Mucosa of rectum (tissue), 2 donors: Measurements from ENCODE around the gene IP6K2.
"Not testable (repeated sequence)": the region's sequence is repeated elsewhere in the genome, so short reads cannot be mapped to it uniquely, and the experiment has no call there.

Experiments
- H3K27ac ChIP-seq, 2 donors: one replicate each; pipeline ENCODE4 v1.7.0; 2013; ENCODE audit warnings: inconsistent platforms in 2 of 2, low read depth in 2 of 2, low read length in 2 of 2
- H3K27me3 ChIP-seq, 2 donors: one replicate each; pipeline ENCODE4 v1.7.0; 2013; ENCODE audit warnings: low read length in 2 of 2; ENCODE audit not compliant: control insufficient read depth in 2 of 2, insufficient read depth in 2 of 2
- H3K36me3 ChIP-seq, 2 donors: one replicate each; pipeline ENCODE4 v1.7.0; 2013; ENCODE audit warnings: low read length in 2 of 2; ENCODE audit not compliant: control insufficient read depth in 2 of 2, insufficient read depth in 2 of 2
- H3K4me1 ChIP-seq, 2 donors: one replicate each; pipeline ENCODE4 v1.7.0; 2013; ENCODE audit warnings: low read length in 2 of 2, mild to moderate bottlenecking in 1 of 2; ENCODE audit not compliant: control insufficient read depth in 2 of 2, insufficient read depth in 2 of 2
- H3K4me3 ChIP-seq, 2 donors: one replicate each; pipeline ENCODE4 v1.7.0; 2013; ENCODE audit warnings: low read length in 2 of 2
- H3K9ac ChIP-seq, 2 donors: one replicate each; pipeline ENCODE4 v1.7.0; 2013; ENCODE audit warnings: low read length in 2 of 2, low read depth in 1 of 2, mild to moderate bottlenecking in 1 of 2
- H3K9me3 ChIP-seq, 2 donors: one replicate each; pipeline ENCODE4 v1.7.0; 2013; ENCODE audit warnings: low read length in 2 of 2; ENCODE audit not compliant: control insufficient read depth in 2 of 2
- donor health status: healthy.
- donor health status: Normal muscosa, but diverticular disease.

IP6K2 gene

DNA sequence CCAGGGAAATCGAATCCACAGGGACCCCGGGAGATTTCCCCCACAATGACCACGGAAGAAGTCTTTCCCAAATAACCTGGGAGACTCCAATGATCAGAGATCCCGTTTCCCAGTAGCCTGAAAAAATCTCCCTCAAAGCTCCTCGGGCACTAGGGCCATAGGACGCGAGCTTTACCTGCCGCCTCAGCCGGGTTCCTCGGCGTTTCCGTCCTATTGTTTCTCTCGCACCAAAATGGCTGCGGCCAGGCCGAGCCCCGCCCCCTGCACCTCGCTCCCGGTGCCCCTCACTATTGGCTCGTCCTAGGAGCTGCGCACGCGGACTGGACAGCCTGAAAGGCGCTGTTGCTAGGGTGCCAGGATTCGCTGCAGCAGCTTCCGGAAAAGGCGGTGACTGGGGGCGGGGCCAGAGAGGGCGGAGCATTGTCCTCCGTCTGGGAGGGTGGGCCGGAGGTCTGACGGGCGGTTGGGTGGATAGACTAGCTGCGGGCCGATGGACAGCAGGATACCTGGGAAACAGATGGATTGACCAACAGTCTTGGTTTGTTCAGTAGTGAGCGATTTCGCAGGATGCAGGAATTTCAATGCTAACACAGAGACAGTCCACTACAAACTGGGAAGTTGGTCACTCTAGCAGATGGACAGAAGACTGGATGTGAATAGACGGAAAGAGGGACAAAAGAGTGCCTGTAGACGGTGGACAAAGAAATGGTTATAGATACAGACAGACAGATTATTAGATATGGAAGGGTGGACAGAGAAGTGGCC lies at the start of gene IP6K2:
Gene IP6K2, minus strand, starts transcription at position 240 of the 765 bp plus-strand sequence. CDS start 21,930 bp downstream, outside the sequence.
- peak within 1 kb of the TSS; percentile 98 to 100 for H3K9ac ChIP-seq
- H3K27ac ChIP-seq, result peak within 1 kb of the TSS; percentile 87 to 94
- H3K4me1 ChIP-seq, result peaks cover 37 to 45% of the 10 kb centered on the region in 2 donors
- H3K27me3 ChIP-seq, result no peaks in the 10 kb centered on the region
- H3K4me3 ChIP-seq, result peak within 1 kb of the TSS; percentile 92 to 99
- H3K9me3 ChIP-seq, result no peaks in the 10 kb centered on the region
- peaks cover 8 to 9% of the 10 kb centered on the region in 2 donors for H3K36me3 ChIP-seq

- Histone ChIP-seq H3K36me3 (peaks cover 16 to 19% of the 10 kb centered on the region in 2 donors), H3K4me3 (no peak overlapping the region), H3K27me3 (no peaks in the 10 kb centered on the region), H3K9me3 (no peaks in the 10 kb centered on the region), H3K9ac (no peak overlapping the region), H3K4me1 (no peaks in the 10 kb centered on the region), H3K27ac (no peak overlapping the region)
Observed at GRCh38 chr3:48765376-48765775, 48.4 kb upstream of the IP6K2 start.

DNA sequence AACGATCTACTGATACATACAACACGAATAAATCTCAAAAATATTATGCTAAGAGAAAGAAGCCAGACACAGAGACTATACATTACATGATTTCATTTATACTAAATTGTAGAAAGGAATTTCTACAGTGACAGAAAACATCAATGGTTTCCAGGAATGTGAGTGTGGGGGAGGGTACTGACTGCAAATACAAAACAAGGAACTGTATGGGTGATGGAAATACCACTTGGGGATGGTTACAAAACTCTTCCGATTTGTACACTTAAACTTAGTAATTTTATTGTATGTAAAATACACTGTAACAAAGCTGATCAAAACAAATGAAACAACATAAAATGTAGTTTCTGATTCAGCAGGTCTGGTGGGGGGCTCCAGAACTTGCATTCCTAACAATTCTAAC lies 45.8 kb upstream of the IP6K2 start:
- H3K27me3 ChIP-seq, result no peaks in the 10 kb centered on the region
- H3K9me3 ChIP-seq, result no peaks in the 10 kb centered on the region
- no peaks in the 10 kb centered on the region for H3K4me1 ChIP-seq
- peaks cover 14 to 23% of the 10 kb centered on the region in 2 donors for H3K36me3 ChIP-seq
- H3K27ac ChIP-seq, result no peak overlapping the region
- H3K9ac ChIP-seq, result no peak overlapping the region
- no peak overlapping the region for H3K4me3 ChIP-seq

DNA sequence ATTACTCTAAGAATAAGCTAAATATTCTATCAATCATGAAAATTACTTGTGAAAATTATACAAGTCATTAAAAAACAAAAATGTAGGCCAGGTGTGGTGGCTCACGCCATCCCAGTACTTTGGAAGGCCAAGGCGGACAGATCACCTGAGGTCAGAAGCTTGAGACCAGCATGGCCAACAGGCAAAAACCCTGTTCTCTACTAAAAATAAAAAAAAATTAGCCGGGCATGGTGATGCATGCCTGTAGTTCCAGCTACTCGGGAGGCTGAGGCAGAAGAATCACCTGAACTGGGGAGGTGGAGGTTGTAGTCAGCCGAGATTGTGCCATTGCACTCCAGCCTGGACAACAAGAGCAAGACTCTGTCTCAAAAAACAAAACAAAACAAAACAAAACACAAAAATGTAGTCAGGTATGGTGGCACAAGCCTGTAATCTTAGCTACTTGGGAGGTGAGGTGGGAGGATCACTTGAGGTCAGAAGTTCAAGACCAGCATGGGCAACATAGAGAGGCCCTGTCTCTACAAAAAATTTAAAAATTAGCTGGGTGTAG lies 43.0 kb upstream of the IP6K2 start:
- not testable (repeated sequence) for H3K9me3 ChIP-seq, H3K27me3 ChIP-seq, H3K9ac ChIP-seq, H3K4me1 ChIP-seq, H3K4me3 ChIP-seq, H3K27ac ChIP-seq
- peaks cover 17 to 22% of the 10 kb centered on the region in 2 donors for H3K36me3 ChIP-seq

- not testable (repeated sequence) for H3K27ac ChIP-seq, H3K9ac ChIP-seq, H3K4me1 ChIP-seq, H3K9me3 ChIP-seq, H3K4me3 ChIP-seq, H3K27me3 ChIP-seq
- H3K36me3 ChIP-seq, result peaks cover 17 to 18% of the 10 kb centered on the region in 2 donors
Observed at GRCh38 chr3:48759531-48759930, 42.5 kb upstream of the IP6K2 start.

- no peak overlapping the region for H3K9ac ChIP-seq
- peaks cover 13 to 14% of the 10 kb centered on the region in 2 donors for H3K36me3 ChIP-seq
Observed at GRCh38 chr3:48759071-48759470, 42.0 kb upstream of the IP6K2 start.

GRCh38 chr3:48756640-48757039 lies 39.6 kb upstream of the IP6K2 start:
- Histone ChIP-seq H3K9me3 (no peaks in the 10 kb centered on the region), H3K27me3 (no peaks in the 10 kb centered on the region), H3K4me1 (no peaks in the 10 kb centered on the region), H3K36me3 (peaks cover 14 to 17% of the 10 kb centered on the region in 2 donors), H3K27ac (no peak overlapping the region), H3K4me3 (no peak overlapping the region), H3K9ac (no peak overlapping the region)

More at GRCh38 chr3:48759071-48759470, 42.0 kb upstream of the IP6K2 start:
- no peaks in the 10 kb centered on the region for H3K27me3 ChIP-seq
- no peaks in the 10 kb centered on the region for H3K4me1 ChIP-seq
- H3K27ac ChIP-seq, result no peak overlapping the region
- H3K4me3 ChIP-seq, result no peak overlapping the region
- H3K9me3 ChIP-seq, result no peaks in the 10 kb centered on the region

GRCh38 chr3:48750856-48751255 lies 33.8 kb upstream of the IP6K2 start:
- H3K9ac ChIP-seq, result no peak overlapping the region
- H3K27me3 ChIP-seq, result no peaks in the 10 kb centered on the region
- H3K4me3 ChIP-seq, result no peak overlapping the region
- peaks cover 0 to 3% of the 10 kb centered on the region in 2 donors for H3K4me1 ChIP-seq
- H3K9me3 ChIP-seq, result no peaks in the 10 kb centered on the region
- peaks cover 22 to 30% of the 10 kb centered on the region in 2 donors for H3K36me3 ChIP-seq
- H3K27ac ChIP-seq, result no peak overlapping the region

DNA sequence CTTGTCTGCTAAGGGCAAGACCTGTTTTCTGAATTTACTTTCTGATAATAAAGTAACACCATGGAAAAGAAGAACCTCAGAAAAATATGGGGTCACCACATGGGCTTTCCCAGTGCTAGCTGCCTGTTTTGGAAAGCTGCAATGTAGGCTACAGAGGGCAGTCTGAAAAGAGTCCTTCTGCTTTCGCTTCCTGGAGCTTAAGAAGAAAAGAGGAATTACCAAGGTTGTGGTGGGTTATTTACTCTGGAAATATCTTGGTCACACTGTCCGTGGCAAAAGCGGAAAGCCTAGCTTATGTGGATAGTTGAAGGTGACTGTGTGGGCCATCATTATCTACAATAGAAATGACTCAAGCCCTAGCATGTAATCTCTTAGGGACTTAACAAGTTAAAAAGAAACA lies 31.7 kb upstream of the IP6K2 start:
- no peaks in the 10 kb centered on the region for H3K9me3 ChIP-seq
- H3K9ac ChIP-seq, result no peak overlapping the region
- no peak overlapping the region for H3K4me3 ChIP-seq
- H3K27ac ChIP-seq, result no peak overlapping the region
- peaks cover 22 to 30% of the 10 kb centered on the region in 2 donors for H3K36me3 ChIP-seq
- peaks cover 0 to 3% of the 10 kb centered on the region in 2 donors for H3K4me1 ChIP-seq
- no peaks in the 10 kb centered on the region for H3K27me3 ChIP-seq

- peaks cover 0 to 3% of the 10 kb centered on the region in 2 donors for H3K4me1 ChIP-seq
- H3K4me3 ChIP-seq, result no peak overlapping the region
- no peaks in the 10 kb centered on the region for H3K9me3 ChIP-seq
- H3K9ac ChIP-seq, result no peak overlapping the region
- peak overlapping the region; percentile 21 to 49 for H3K27ac ChIP-seq
- peaks cover 20 to 30% of the 10 kb centered on the region in 2 donors for H3K36me3 ChIP-seq
- H3K27me3 ChIP-seq, result no peaks in the 10 kb centered on the region
Observed at GRCh38 chr3:48747706-48748105, 30.7 kb upstream of the IP6K2 start.
